GM21423 (cell line): ENCODE results near the gene CHMP4B.

ENCODE experiments used
- ATAC-seq: cut with Tn5 transposase; IDR thresholded peaks from one replicate; pipeline ENCODE4 v1.9.1; 2021; ENCODE audit warnings: mild to moderate bottlenecking, moderate library complexity; ENCODE audit not compliant: unreplicated experiment

Gene CHMP4B

GRCh38 chr20:33837096-33837830 lies 26.1 kb downstream of the CHMP4B start:
- ATAC-seq = no peak

GRCh38 chr20:33838035-33838864 lies 27.1 kb downstream of the CHMP4B start:
- ATAC-seq = no peak

- no peak for ATAC-seq
Observed at GRCh38 chr20:33839591-33839990, 28.4 kb downstream of the CHMP4B start.

GRCh38 chr20:33840160-33840559 lies 29.0 kb downstream of the CHMP4B start:
- ATAC-seq = no peak

- no peak for ATAC-seq
Observed at GRCh38 chr20:33840759-33841435, 29.7 kb downstream of the CHMP4B start.

GRCh38 chr20:33841436-33841799 lies 30.3 kb downstream of the CHMP4B start:
- no peak for ATAC-seq

- ATAC-seq = no peak
Observed at GRCh38 chr20:33842346-33842745, 31.2 kb downstream of the CHMP4B start.

GRCh38 chr20:33843050-33843449 lies 31.9 kb downstream of the CHMP4B start:
- no peak for ATAC-seq

GRCh38 chr20:33843854-33844253 lies 32.7 kb downstream of the CHMP4B start:
- peak; percentile 70 for ATAC-seq

GRCh38 chr20:33846291-33846935 lies 35.3 kb downstream of the CHMP4B start:
- no peak for ATAC-seq

GRCh38 chr20:33847006-33847405 lies 35.9 kb downstream of the CHMP4B start:
- ATAC-seq = no peak

GRCh38 chr20:33848391-33848790 lies 37.2 kb downstream of the CHMP4B start:
- ATAC-seq = no peak

- no peak for ATAC-seq
Observed at GRCh38 chr20:33850159-33850558, 39.0 kb downstream of the CHMP4B start.

- ATAC-seq = no peak
Observed at GRCh38 chr20:33851842-33852466, 40.8 kb downstream of the CHMP4B start.

GRCh38 chr20:33852626-33853506 lies 41.7 kb downstream of the CHMP4B start:
- ATAC-seq = no peak

GRCh38 chr20:33853507-33853813 lies 42.3 kb downstream of the CHMP4B start:
- ATAC-seq = no peak

- ATAC-seq = no peak
Observed at GRCh38 chr20:33857722-33858563, 46.8 kb downstream of the CHMP4B start.

- no peak for ATAC-seq
Observed at GRCh38 chr20:33858666-33859065, 47.5 kb downstream of the CHMP4B start.

- ATAC-seq = no peak
Observed at GRCh38 chr20:33859157-33859695, 48.1 kb downstream of the CHMP4B start.
